GM12873 (cell line): ENCODE data around the gene ARL6IP1.

ENCODE experiments used
- CTCF ChIP-seq: IDR thresholded peaks from 2 replicates; pipeline ENCODE4 v1.5.1; 2012; ENCODE audit warnings: low read depth, mild to moderate bottlenecking, moderate library complexity, low read length, control low read depth; ENCODE audit not compliant: insufficient read depth; ENCODE audit errors: missing control alignments

Gene ARL6IP1

GRCh38 chr16:18784917-18785623 lies 16.3 kb downstream of the ARL6IP1 start:
- TF ChIP-seq CTCF = no peak

- no peak for TF ChIP-seq CTCF
Observed at GRCh38 chr16:18783430-18784341, 17.7 kb downstream of the ARL6IP1 start.

DNA sequence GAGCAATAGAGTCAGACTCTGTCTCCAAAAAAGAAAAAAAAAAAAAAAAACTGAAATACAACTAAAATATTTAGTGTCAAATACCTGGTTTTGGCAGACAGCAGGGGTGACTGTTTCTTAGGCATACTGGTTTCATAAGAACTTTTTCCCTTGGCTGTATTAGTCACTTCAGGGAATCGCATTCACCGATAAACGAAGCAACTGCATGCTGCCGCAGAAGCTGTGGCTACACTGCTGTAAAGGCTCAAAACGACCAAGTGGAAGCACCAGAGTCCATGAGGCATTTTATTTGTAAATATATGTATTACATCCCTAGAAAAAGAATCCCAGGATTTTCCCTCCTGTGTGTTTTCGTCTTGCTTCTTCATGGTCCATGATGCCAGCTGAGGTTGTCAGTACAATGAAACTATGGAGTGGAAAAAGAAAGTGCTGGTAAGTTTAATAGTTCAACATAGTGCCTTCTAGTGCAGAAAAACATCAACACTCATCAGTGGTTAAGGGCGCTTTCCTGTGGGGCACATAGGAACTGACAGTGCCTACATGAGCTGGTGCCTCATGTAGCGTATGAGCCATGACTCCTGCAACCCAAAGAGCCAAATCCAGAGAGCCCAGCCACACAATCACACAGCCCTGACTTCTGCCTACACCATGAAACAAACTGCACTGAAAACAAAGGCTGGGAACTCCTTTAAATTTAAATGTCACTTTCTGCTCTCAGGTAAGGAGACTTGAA lies 18.5 kb downstream of the ARL6IP1 start:
- no peak for TF ChIP-seq CTCF

DNA sequence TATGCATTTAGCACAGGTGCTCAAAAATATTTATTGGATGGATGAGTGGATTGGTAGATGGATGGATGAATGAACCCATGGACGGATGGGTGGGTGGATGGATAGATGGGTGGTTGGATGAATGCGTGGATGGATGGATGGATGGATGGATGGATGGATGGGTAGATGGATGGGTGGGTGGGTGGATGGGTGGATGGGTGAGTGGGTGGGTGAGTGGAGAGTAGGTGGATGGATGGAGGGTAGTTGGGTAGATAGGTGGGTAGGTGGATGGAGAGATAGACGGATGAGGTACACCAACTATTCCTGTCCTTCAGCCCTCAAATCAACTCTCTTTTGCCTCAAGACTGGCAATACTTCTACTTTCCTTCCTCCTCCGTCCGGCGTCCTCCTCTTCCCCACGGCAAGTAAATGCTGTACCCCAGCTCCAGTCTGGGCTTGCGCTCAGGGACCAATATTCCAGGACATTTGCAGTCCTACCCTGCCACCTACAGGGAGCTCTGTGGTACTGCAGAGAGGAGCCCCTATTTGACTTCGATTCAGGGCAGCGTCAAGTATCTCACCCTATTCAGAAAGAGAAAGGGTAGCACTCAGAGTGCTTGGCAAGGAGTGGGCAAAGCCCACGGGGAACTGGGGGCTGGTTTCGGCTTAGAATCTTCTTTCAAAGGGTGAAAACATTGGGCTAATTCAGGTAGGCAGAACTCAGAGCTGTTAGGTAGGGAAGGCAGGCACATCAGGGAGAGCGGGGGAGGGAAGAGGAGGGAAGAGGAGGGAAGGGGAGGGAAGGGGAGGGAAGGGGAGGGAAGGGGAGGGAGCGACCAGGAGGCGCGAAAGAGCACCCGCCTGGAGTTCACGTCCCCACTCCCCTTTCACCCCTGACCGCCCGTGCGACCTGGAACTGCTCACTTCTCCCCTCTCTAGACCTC lies 41.5 kb downstream of the ARL6IP1 start:
- TF ChIP-seq CTCF = peak; percentile 53
